ENCODE data around the gene NATD1.
"Not testable (repeated sequence)": the region's sequence is repeated elsewhere in the genome, so short reads cannot be mapped to it uniquely, and the experiment has no call there.

NATD1 gene

GRCh38 chr17:21243516-21244303 lies 9.5 kb downstream of the NATD1 start:
- DNase-seq: no peak

- DNase-seq: no peak
Measured at GRCh38 chr17:21242780-21243515, 10.3 kb downstream of the NATD1 start.

GRCh38 chr17:21242026-21242697 lies 11.0 kb downstream of the NATD1 start:
- no peak for DNase-seq

GRCh38 chr17:21241564-21241963 lies 11.6 kb downstream of the NATD1 start:
- DNase-seq: no peak

GRCh38 chr17:21240369-21241055 lies 12.7 kb downstream of the NATD1 start:
- no peak for DNase-seq

GRCh38 chr17:21239680-21240368 lies 13.4 kb downstream of the NATD1 start:
- DNase-seq: no peak

- DNase-seq: no peak
Measured at GRCh38 chr17:21235921-21236320, 17.3 kb downstream of the NATD1 start.

GRCh38 chr17:21233581-21234347 lies 19.4 kb downstream of the NATD1 start:
- no peak for DNase-seq

GRCh38 chr17:21232033-21232749 lies 21.0 kb downstream of the NATD1 start:
- DNase-seq: no peak

- no peak for DNase-seq
Measured at GRCh38 chr17:21231533-21231932, 21.7 kb downstream of the NATD1 start.

- DNase-seq: no peak
Measured at GRCh38 chr17:21228845-21229244, 24.4 kb downstream of the NATD1 start.

- no peak for DNase-seq
Measured at GRCh38 chr17:21228111-21228510, 25.1 kb downstream of the NATD1 start.

- not testable (repeated sequence) for DNase-seq
Measured at GRCh38 chr17:21227277-21227676, 25.9 kb downstream of the NATD1 start.

- DNase-seq: no peak
Measured at GRCh38 chr17:21223086-21223485, 30.1 kb downstream of the NATD1 start.

- no peak for DNase-seq
Measured at GRCh38 chr17:21218831-21219380, 34.3 kb downstream of the NATD1 start.

GRCh38 chr17:21218101-21218500 lies 35.1 kb downstream of the NATD1 start:
- DNase-seq: no peak

GRCh38 chr17:21217346-21217745 lies 35.9 kb downstream of the NATD1 start:
- DNase-seq: no peak

- no peak for DNase-seq
Measured at GRCh38 chr17:21215935-21216334, 37.3 kb downstream of the NATD1 start.

GRCh38 chr17:21214777-21215541 lies 38.3 kb downstream of the NATD1 start:
- no peak for DNase-seq

Data from activated naive CD4-positive, alpha-beta T cell (primary cell).